Keratinocyte (primary cell): Measurements from ENCODE around the gene DEF6. TPM values are rescaled to one million over a fixed set of nuclear protein-coding genes. Genes with fewer than 3 reads are reported as not detected.

ENCODE experiments used
- DNase-seq: peaks from one replicate; pipeline ENCODE4 v3.0.0-alpha.2; 2011; ENCODE audit warnings: low read depth, missing footprints, low spot score
- FAIRE-seq: peaks from 2 replicates; lab custom pipeline; 2011; peaks lifted over from hg19 to GRCh38; lab: Jason Lieb, UNC
- H2AFZ ChIP-seq: 2 replicates; pipeline ENCODE4 v1.6.0; 2012; ENCODE audit warnings: low read length, control low read depth, inconsistent platforms; ENCODE audit not compliant: control insufficient read depth
- H3K27ac ChIP-seq: 2 replicates; pipeline ENCODE4 v1.5.1; 2011; ENCODE audit warnings: low read length; ENCODE audit not compliant: control insufficient read depth, insufficient read depth
- H3K27me3 ChIP-seq: 3 replicates; pipeline ENCODE4 v1.6.0; 2011; ENCODE audit warnings: low read length; ENCODE audit not compliant: control insufficient read depth, insufficient read depth; ENCODE audit errors: extremely low read depth
- H3K36me3 ChIP-seq, 2 experiments: 2 replicates in 1 of 2; 3 replicates in 1 of 2; pipeline ENCODE4 v1.5.1; 2011; ENCODE audit warnings: low read length in 2 of 2, mild to moderate bottlenecking in 1 of 2; ENCODE audit not compliant: control insufficient read depth in 2 of 2, insufficient read depth in 2 of 2; ENCODE audit errors: extremely low read depth in 1 of 2
- H3K4me1 ChIP-seq: 3 replicates; pipeline ENCODE4 v1.5.1; 2011; ENCODE audit warnings: low read length; ENCODE audit not compliant: control insufficient read depth, insufficient read depth; ENCODE audit errors: extremely low read depth
- H3K4me2 ChIP-seq: 3 replicates; pipeline ENCODE4 v1.6.0; 2011; ENCODE audit warnings: low read depth, low read length; ENCODE audit not compliant: control insufficient read depth, insufficient read depth; ENCODE audit errors: extremely low read depth
- H3K4me3 ChIP-seq, 3 experiments: fragments of 200-600 bp in 1 of 3; sonication (generic) in 1 of 3; 2 replicates in 2 of 3; 3 replicates in 1 of 3; pipeline ENCODE4 v1.5.1; 2011 to 2016; ENCODE audit warnings: low read length in 3 of 3, mild to moderate bottlenecking in 3 of 3, control low read depth in 2 of 3, inconsistent platforms in 1 of 3, low read depth in 1 of 3, mixed read lengths in 1 of 3, mixed run types in 1 of 3, moderate library complexity in 1 of 3; ENCODE audit not compliant: control insufficient read depth in 2 of 3, insufficient read depth in 2 of 3; ENCODE audit errors: extremely low read depth in 1 of 3
- H3K79me2 ChIP-seq: 2 replicates; pipeline ENCODE4 v1.6.0; 2012; ENCODE audit warnings: low read length; ENCODE audit not compliant: control insufficient read depth, insufficient read depth
- H3K9ac ChIP-seq: 3 replicates; pipeline ENCODE4 v1.6.0; 2011; ENCODE audit warnings: low read length; ENCODE audit not compliant: control insufficient read depth, insufficient read depth; ENCODE audit errors: extremely low read depth
- H3K9me1 ChIP-seq: 3 replicates; pipeline ENCODE4 v1.6.0; 2011; ENCODE audit warnings: low read length; ENCODE audit not compliant: control insufficient read depth, insufficient read depth; ENCODE audit errors: extremely low read depth
- H3K9me3 ChIP-seq: 2 replicates; pipeline ENCODE4 v1.5.1; 2012; ENCODE audit warnings: low read depth, low read length; ENCODE audit not compliant: control insufficient read depth
- H4K20me1 ChIP-seq: 3 replicates; pipeline ENCODE4 v1.6.0; 2011; ENCODE audit warnings: low read length; ENCODE audit not compliant: control insufficient read depth, insufficient read depth; ENCODE audit errors: extremely low read depth
- EZH2 ChIP-seq: IDR thresholded peaks from one replicate; pipeline ENCODE4 v1.6.1; 2012; ENCODE audit warnings: inconsistent platforms, mild to moderate bottlenecking, low read length, moderate library complexity
- dilution Hi-C: fragments of 300-500 bp; cut with MboI; formaldehyde crosslinking; loops from one replicate; pipeline ENCODE4 v1.7.0; 2020; ENCODE audit warnings: low sequenced_read_pairs; ENCODE audit not compliant: extremely low pct_ligation_motif_present
- polyA plus RNA-seq, 5 experiments: library from polyadenylated mRNA; depleted of rRNA in 3 of 5; stranded (reverse) in 3 of 5; stranded (forward) in 1 of 5; unstranded in 1 of 5; fragments of >200 nt; gene quantifications; 1 replicate in 1 of 5; 2 replicates in 3 of 5; 3 replicates in 1 of 5; pipeline versions ENCODE4 v1.2.1 to v1.2.3, GENCODE V29; 2011 to 2012; ENCODE audit warnings: missing spikeins in 2 of 5, low read depth in 1 of 5, low replicate concordance in 1 of 5
- TF ChIP-seq, protein P1 (sequence below), 3 experiments: IDR thresholded peaks in 1 of 3; conservative IDR thresholded peaks in 1 of 3; optimal IDR thresholded peaks in 1 of 3; 2 replicates in 2 of 3; 3 replicates in 1 of 3; pipeline versions ENCODE3 to v1.5.1; 2011; ENCODE audit warnings: low read length in 3 of 3, mild to moderate bottlenecking in 3 of 3, moderate library complexity in 2 of 3, control low read depth in 1 of 3, inconsistent platforms in 1 of 3; ENCODE audit not compliant: insufficient read depth in 2 of 3; ENCODE audit errors: extremely low read depth in 1 of 3

The DEF6 gene
- polyA plus RNA-seq, 1 donor (not counting 4 experiments of a cell fraction or from before 2014, with no cell fraction given): 17.3 TPM

DNA sequence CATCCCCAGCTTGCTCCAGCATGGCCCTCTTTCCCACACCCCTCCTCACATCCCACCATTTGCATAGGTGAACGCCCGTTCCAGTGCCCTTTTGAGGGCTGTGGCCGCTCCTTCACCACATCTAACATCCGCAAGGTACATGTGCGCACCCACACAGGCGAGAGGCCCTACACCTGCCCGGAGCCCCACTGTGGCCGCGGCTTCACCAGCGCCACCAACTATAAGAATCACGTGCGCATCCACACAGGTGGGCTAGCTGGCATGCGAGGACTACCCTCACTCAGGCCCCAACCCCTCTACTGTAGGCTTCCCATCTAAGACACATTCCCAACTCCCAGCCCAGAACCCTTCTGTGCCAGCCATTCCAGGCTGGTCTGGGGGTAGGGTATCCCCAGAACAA lies 6.1 kb upstream of the DEF6 start:
- no peaks in the 10 kb centered on the region for H3K9me1 ChIP-seq
- no peaks in the 10 kb centered on the region for H3K79me2 ChIP-seq
- no peaks in the 10 kb centered on the region for H4K20me1 ChIP-seq
- dilution Hi-C loops: no loop called here
- H2AFZ ChIP-seq: no peak overlapping the region
- FAIRE-seq (no peak), DNase-seq (no peak)
- no peak overlapping the region for H3K9ac ChIP-seq
- H3K36me3 ChIP-seq: peaks cover 15 to 18% of the 10 kb centered on the region in 2 experiments
- H3K4me2 ChIP-seq: no peak overlapping the region
- H3K9me3 ChIP-seq: no peaks in the 10 kb centered on the region
- H3K4me3 ChIP-seq: no peak overlapping the region
- H3K27ac ChIP-seq: no peak overlapping the region
- TF ChIP-seq EZH2: no peak
- TF ChIP-seq, protein P1, sequence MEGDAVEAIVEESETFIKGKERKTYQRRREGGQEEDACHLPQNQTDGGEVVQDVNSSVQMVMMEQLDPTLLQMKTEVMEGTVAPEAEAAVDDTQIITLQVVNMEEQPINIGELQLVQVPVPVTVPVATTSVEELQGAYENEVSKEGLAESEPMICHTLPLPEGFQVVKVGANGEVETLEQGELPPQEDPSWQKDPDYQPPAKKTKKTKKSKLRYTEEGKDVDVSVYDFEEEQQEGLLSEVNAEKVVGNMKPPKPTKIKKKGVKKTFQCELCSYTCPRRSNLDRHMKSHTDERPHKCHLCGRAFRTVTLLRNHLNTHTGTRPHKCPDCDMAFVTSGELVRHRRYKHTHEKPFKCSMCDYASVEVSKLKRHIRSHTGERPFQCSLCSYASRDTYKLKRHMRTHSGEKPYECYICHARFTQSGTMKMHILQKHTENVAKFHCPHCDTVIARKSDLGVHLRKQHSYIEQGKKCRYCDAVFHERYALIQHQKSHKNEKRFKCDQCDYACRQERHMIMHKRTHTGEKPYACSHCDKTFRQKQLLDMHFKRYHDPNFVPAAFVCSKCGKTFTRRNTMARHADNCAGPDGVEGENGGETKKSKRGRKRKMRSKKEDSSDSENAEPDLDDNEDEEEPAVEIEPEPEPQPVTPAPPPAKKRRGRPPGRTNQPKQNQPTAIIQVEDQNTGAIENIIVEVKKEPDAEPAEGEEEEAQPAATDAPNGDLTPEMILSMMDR (optimal IDR thresholded peaks at IDR 0.05 in 1 of 3, IDR thresholded peaks at IDR 0.05 in 1 of 3, conservative IDR thresholded peaks at IDR 0.05 in 1 of 3; ENCODE audit: extremely low read depth in 1 of 3, insufficient read depth in 2 of 3, low read length in 3 of 3): no peak
- no peaks in the 10 kb centered on the region for H3K27me3 ChIP-seq
- peaks cover 5% of the 10 kb centered on the region for H3K4me1 ChIP-seq

DNA sequence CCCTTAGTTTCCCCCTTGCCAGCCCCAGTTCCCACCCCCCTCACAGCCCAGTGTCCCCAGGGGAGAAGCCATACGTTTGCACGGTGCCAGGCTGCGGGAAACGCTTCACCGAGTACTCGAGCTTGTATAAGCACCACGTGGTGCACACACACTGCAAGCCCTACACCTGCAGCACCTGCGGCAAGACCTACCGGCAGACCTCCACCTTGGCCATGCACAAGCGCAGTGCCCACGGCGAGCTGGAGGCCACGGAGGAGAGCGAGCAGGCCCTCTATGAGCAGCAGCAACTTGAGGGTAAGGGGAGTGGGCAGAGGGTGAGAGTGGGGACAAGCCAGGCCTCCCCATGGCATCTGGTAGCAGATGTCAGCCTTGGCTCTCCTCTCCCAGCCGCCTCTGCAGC lies 5.1 kb upstream of the DEF6 start:
- peaks cover 15 to 18% of the 10 kb centered on the region in 2 experiments for H3K36me3 ChIP-seq

More for the DNA sequence above, 5.1 kb upstream of the DEF6 start:
- no peak for FAIRE-seq
- no peaks in the 10 kb centered on the region for H3K27me3 ChIP-seq
- no peak overlapping the region for H3K9ac ChIP-seq
- no peak for DNase-seq
- no peak overlapping the region for H3K27ac ChIP-seq
- H3K9me3 ChIP-seq: no peaks in the 10 kb centered on the region
- TF ChIP-seq EZH2: no peak
- TF ChIP-seq, protein P1 (optimal IDR thresholded peaks at IDR 0.05 in 1 of 3, IDR thresholded peaks at IDR 0.05 in 1 of 3, conservative IDR thresholded peaks at IDR 0.05 in 1 of 3; ENCODE audit: extremely low read depth in 1 of 3, insufficient read depth in 2 of 3, low read length in 3 of 3): no peak
- no peak overlapping the region for H2AFZ ChIP-seq
- no peaks in the 10 kb centered on the region for H3K79me2 ChIP-seq
- dilution Hi-C loops: no loop called here
- no peaks in the 10 kb centered on the region for H4K20me1 ChIP-seq
- H3K4me1 ChIP-seq: peaks cover 12% of the 10 kb centered on the region
- no peak overlapping the region for H3K4me3 ChIP-seq
- H3K4me2 ChIP-seq: no peak overlapping the region
- no peaks in the 10 kb centered on the region for H3K9me1 ChIP-seq
